GM12874 (cell line): ENCODE results near the gene UBQLN4.

Source experiments
- CTCF ChIP-seq: IDR thresholded peaks from 2 replicates; pipeline ENCODE4 v1.5.1; 2011; ENCODE audit warnings: low read depth, mild to moderate bottlenecking, control low read depth, low read length, moderate library complexity; ENCODE audit not compliant: insufficient read depth

Gene UBQLN4

GRCh38 chr1:156097499-156098178, 44.0 kb upstream of the UBQLN4 start:
- no peak for TF ChIP-seq CTCF

- TF ChIP-seq CTCF: peak; percentile 97
Observed at GRCh38 chr1:156096640-156097391, 43.2 kb upstream of the UBQLN4 start.

GRCh38 chr1:156095906-156096508, 42.4 kb upstream of the UBQLN4 start:
- TF ChIP-seq CTCF: no peak

- no peak for TF ChIP-seq CTCF
Observed at GRCh38 chr1:156091610-156092009, 38.0 kb upstream of the UBQLN4 start.

GRCh38 chr1:156090840-156091188, 37.2 kb upstream of the UBQLN4 start:
- peak; percentile 70 for TF ChIP-seq CTCF

GRCh38 chr1:156090138-156090839, 36.7 kb upstream of the UBQLN4 start:
- no peak for TF ChIP-seq CTCF

GRCh38 chr1:156089704-156090103, 36.1 kb upstream of the UBQLN4 start:
- no peak for TF ChIP-seq CTCF
